K562 (cell line): ENCODE results near the gene PRKAR1B. TPM values are rescaled to one million over a fixed set of nuclear protein-coding genes. Genes with fewer than 3 reads are reported as not detected.

Source experiments
- ARID1B ChIP-seq: fragments of 450-650 bp; IDR thresholded peaks from 2 replicates; pipeline ENCODE4 v1.6.1; 2016; ENCODE audit warnings: antibody characterized with exemption, mild to moderate bottlenecking, inconsistent platforms
- BRF1 ChIP-seq: IDR thresholded peaks from 3 replicates; pipeline ENCODE4 v1.6.1; 2011; ENCODE audit warnings: borderline replicate concordance, mild to moderate bottlenecking; ENCODE audit not compliant: insufficient read length; ENCODE audit errors: extremely low read depth
- C11orf30 ChIP-seq: fragments of 450-650 bp; IDR thresholded peaks from 2 replicates; pipeline ENCODE4 v1.6.1; 2016; ENCODE audit warnings: low read depth, mild to moderate bottlenecking
- E2F3 ChIP-seq: fragments of 250-450 bp; sonication (Bioruptor Pico); IDR thresholded peaks from 2 replicates; pipeline ENCODE4 v1.4.0; 2020; ENCODE audit warnings: mild to moderate bottlenecking
- EWSR1 ChIP-seq: fragments of 450-650 bp; IDR thresholded peaks from 2 replicates; pipeline ENCODE4 v1.6.1; 2018; ENCODE audit warnings: borderline replicate concordance, mild to moderate bottlenecking, low read depth, moderate library complexity; ENCODE audit not compliant: partially characterized antibody
- HEY1 ChIP-seq: fragments of 250-450 bp; sonication (Bioruptor Pico); IDR thresholded peaks from 2 replicates; pipeline ENCODE4 v1.5.0; 2020; ENCODE audit warnings: mild to moderate bottlenecking, moderate library complexity, borderline replicate concordance
- HNRNPK ChIP-seq: fragments of 200-400 bp; formaldehyde crosslinking; IDR thresholded peaks from one replicate; pipeline ENCODE4 v1.6.1; 2018; ENCODE audit warnings: mild to moderate bottlenecking, low read depth, low read length; ENCODE audit not compliant: poor library complexity, severe bottlenecking
- LEF1 ChIP-seq: fragments of 450-650 bp; IDR thresholded peaks from 2 replicates; pipeline ENCODE4 v1.6.1; 2016; ENCODE audit warnings: mild to moderate bottlenecking
- MAFK ChIP-seq: IDR thresholded peaks from 2 replicates; pipeline ENCODE4 v1.6.1; 2011; ENCODE audit warnings: low read length, improper control_type of control experiment
- NCOA2 ChIP-seq, 2 experiments: fragments of 450-650 bp; IDR thresholded peaks; 2 replicates each; pipeline ENCODE4 v1.6.1; 2018; ENCODE audit warnings: mild to moderate bottlenecking in 2 of 2, moderate library complexity in 1 of 2; ENCODE audit not compliant: partially characterized antibody in 2 of 2
- PTBP1 ChIP-seq: fragments of 200-400 bp; formaldehyde crosslinking; IDR thresholded peaks from 2 replicates; pipeline ENCODE4 v1.6.1; 2017; ENCODE audit warnings: low read depth, low read length
- RB1 ChIP-seq: fragments of 450-650 bp; IDR thresholded peaks from 2 replicates; pipeline ENCODE4 v1.6.1; 2017; ENCODE audit warnings: low read depth, mild to moderate bottlenecking
- RFX5 ChIP-seq: IDR thresholded peaks from 2 replicates; pipeline ENCODE4 v1.6.1; 2011; ENCODE audit warnings: low read depth, mild to moderate bottlenecking, improper control_type of control experiment, low read length
- SLC30A9 ChIP-seq: fragments of 250-450 bp; sonication (Bioruptor Pico); IDR thresholded peaks from 2 replicates; pipeline ENCODE4 v1.8.0; 2022; ENCODE audit warnings: mild to moderate bottlenecking, moderate library complexity
- ZNF24 ChIP-seq: fragments of 450-650 bp; IDR thresholded peaks from 2 replicates; pipeline ENCODE4 v1.6.1; 2016
- ZNF274 ChIP-seq: IDR thresholded peaks from 2 replicates; pipeline ENCODE4 v1.6.1; 2011; ENCODE audit warnings: low read depth, mild to moderate bottlenecking, low read length, moderate library complexity, borderline replicate concordance
- ZNF354B ChIP-seq: fragments of 250-450 bp; sonication (Bioruptor Pico); IDR thresholded peaks from 2 replicates; pipeline ENCODE4 v1.4.0; 2020
- ZNF780A ChIP-seq: fragments of 250-450 bp; sonication (Bioruptor Pico); IDR thresholded peaks from 2 replicates; pipeline ENCODE4 v1.5.0; 2021; ENCODE audit warnings: mild to moderate bottlenecking
- polyA plus RNA-seq, 8 experiments: library from polyadenylated mRNA; depleted of rRNA in 4 of 8; stranded (reverse) in 5 of 8; unstranded in 3 of 8; fragments of >200 nt; fragmentation: Nextera tagmentation in 2 of 8; fragmentation: Illumina TruSeq in 1 of 8; extraction: Ambion mirVana in 2 of 8; extraction: Trizol in 1 of 8; gene quantifications; 2 replicates each; pipeline versions ENCODE4 v1.2.1 to v1.2.3, GENCODE V29; 2011 to 2014; ENCODE audit warnings: inconsistent platforms in 1 of 8, missing spikeins in 1 of 8
- total RNA-seq, 7 experiments: library from RNA; depleted of rRNA in 6 of 7; stranded (reverse); fragments of >200 nt in 6 of 7; fragmentation: Illumina TruSeq in 2 of 7; extraction: Trizol in 2 of 7; gene quantifications; 2 replicates each; pipeline versions ENCODE4 v1.2.1 to v1.2.3, GENCODE V29; 2011 to 2021; ENCODE audit warnings: low replicate concordance in 1 of 7
- TF ChIP-seq, protein P1 (sequence below): fragments of 450-650 bp; formaldehyde crosslinking; IDR thresholded peaks from 2 replicates; pipeline ENCODE4 v1.4.0; 2022; ENCODE audit warnings: mild to moderate bottlenecking, moderate library complexity
- TF ChIP-seq, protein P2 (sequence below): fragments of 450-650 bp; IDR thresholded peaks from 2 replicates; pipeline ENCODE4 v1.6.1; 2018; ENCODE audit warnings: mild to moderate bottlenecking, low read depth; ENCODE audit not compliant: partially characterized antibody
- TF ChIP-seq, protein P3 (sequence below): fragments of 250-450 bp; sonication (Bioruptor Pico); IDR thresholded peaks from 2 replicates; pipeline ENCODE4 v1.8.0; 2021; ENCODE audit warnings: moderate library complexity, mild to moderate bottlenecking, inconsistent platforms
- TF ChIP-seq, protein P4 (sequence below): sonication (generic); formaldehyde crosslinking; IDR thresholded peaks from 2 replicates; pipeline ENCODE4 v1.8.0; 2022; ENCODE audit warnings: missing genetic modification reagents, mild to moderate bottlenecking, moderate library complexity, borderline replicate concordance
- TF ChIP-seq, protein P5 (sequence below): IDR thresholded peaks from 2 replicates; pipeline ENCODE4 v1.6.1; 2014; ENCODE audit warnings: antibody characterized with exemption

Gene PRKAR1B
- total and polyA plus RNA-seq, 9 of the 15 experiments (the other 6 are each of a cell fraction or from before 2014, with no cell fraction given) = 0.99 to 30.5 (median 12.7) TPM

DNA sequence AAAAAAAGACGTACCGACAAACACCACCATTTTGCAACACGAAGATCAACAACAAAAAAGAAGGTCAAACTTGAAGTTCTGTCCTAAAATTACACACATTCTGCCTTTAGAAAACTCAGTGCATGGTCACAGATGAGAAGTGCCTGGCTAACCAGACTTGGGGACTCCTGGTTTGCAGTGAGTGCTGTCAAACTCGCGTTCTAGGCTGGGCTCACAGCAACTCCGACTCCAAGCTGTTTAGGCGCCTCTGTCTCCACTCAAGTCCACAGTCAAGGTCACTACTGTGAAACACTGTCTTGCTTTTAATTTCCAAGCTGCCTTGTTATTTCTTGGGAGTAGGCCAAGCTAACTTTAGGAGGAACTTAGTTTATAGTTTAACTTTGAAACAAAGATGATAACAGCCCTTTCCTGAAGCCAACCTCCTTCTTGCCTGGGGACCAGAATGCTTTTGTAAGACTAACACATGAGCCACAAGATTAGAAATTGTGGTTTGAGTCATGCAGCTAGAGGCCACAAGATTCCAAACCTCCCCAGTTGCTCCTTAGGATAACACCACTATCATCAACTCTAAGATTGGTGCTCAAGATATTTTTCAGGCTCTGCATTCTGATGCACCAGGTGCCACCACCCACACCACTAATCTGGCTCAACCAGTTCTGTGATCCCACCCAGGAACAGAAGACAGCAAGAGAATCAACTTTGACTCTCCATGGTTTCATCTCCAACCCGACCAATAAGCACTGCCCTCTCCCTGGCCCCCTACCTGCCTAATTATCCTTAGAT, 1.7 kb downstream of the PRKAR1B start (continued):
- TF ChIP-seq NCOA2 (IDR thresholded peaks at IDR 0.05; ENCODE audit: partially characterized antibody in 2 of 2) (peak in 1 of 2 experiments; percentile 71), LEF1 (peak; percentile 48), RFX5 (no peak), SLC30A9 (no peak), E2F3 (CRISPR knock-in tag) (no peak), ARID1B (peak; percentile 96), HNRNPK (no peak), MAFK (no peak), BRF1 (no peak), HEY1 (CRISPR knock-in tag) (no peak), RB1 (no peak), EWSR1 (no peak), C11orf30 (no peak), ZNF354B (CRISPR knock-in tag) (no peak), ZNF24 (no peak), ZNF780A (CRISPR knock-in tag) (no peak), ZNF274 (no peak), PTBP1 (no peak)
- TF ChIP-seq, protein P1, sequence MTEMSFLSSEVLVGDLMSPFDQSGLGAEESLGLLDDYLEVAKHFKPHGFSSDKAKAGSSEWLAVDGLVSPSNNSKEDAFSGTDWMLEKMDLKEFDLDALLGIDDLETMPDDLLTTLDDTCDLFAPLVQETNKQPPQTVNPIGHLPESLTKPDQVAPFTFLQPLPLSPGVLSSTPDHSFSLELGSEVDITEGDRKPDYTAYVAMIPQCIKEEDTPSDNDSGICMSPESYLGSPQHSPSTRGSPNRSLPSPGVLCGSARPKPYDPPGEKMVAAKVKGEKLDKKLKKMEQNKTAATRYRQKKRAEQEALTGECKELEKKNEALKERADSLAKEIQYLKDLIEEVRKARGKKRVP = no peak
- TF ChIP-seq, protein P2, sequence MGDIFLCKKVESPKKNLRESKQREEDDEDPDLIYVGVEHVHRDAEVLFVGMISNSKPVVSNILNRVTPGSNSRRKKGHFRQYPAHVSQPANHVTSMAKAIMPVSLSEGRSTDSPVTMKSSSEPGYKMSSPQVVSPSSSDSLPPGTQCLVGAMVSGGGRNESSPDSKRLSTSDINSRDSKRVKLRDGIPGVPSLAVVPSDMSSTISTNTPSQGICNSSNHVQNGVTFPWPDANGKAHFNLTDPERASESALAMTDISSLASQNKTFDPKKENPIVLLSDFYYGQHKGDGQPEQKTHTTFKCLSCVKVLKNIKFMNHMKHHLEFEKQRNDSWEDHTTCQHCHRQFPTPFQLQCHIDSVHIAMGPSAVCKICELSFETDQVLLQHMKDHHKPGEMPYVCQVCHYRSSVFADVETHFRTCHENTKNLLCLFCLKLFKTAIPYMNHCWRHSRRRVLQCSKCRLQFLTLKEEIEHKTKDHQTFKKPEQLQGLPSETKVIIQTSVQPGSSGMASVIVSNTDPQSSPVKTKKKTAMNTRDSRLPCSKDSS = no peak
- TF ChIP-seq, protein P3, sequence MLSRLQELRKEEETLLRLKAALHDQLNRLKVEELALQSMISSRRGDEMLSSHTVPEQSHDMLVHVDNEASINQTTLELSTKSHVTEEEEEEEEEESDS = no peak
- TF ChIP-seq, protein P4, sequence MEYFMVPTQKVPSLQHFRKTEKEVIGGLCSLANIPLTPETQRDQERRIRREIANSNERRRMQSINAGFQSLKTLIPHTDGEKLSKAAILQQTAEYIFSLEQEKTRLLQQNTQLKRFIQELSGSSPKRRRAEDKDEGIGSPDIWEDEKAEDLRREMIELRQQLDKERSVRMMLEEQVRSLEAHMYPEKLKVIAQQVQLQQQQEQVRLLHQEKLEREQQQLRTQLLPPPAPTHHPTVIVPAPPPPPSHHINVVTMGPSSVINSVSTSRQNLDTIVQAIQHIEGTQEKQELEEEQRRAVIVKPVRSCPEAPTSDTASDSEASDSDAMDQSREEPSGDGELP (CRISPR knock-in tag) = 0 out of 2 replicates have a peak, but pooled peaks have one; percentile 27
- TF ChIP-seq, protein P5, sequence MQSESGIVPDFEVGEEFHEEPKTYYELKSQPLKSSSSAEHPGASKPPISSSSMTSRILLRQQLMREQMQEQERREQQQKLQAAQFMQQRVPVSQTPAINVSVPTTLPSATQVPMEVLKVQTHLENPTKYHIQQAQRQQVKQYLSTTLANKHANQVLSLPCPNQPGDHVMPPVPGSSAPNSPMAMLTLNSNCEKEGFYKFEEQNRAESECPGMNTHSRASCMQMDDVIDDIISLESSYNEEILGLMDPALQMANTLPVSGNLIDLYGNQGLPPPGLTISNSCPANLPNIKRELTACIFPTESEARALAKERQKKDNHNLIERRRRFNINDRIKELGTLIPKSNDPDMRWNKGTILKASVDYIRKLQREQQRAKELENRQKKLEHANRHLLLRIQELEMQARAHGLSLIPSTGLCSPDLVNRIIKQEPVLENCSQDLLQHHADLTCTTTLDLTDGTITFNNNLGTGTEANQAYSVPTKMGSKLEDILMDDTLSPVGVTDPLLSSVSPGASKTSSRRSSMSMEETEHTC = peak; percentile 49; the same call in 1 of the 2 replicates
